NCI-H2227 treated with DMSO at 0.1 percent for 48 hours (cell line): Measurements from ENCODE around the gene HS6ST1.

Experiments used
- DNase-seq: peaks from one replicate; lab custom pipeline; 2025; lab: John Stamatoyannopoulos, UW

The HS6ST1 gene

DNA sequence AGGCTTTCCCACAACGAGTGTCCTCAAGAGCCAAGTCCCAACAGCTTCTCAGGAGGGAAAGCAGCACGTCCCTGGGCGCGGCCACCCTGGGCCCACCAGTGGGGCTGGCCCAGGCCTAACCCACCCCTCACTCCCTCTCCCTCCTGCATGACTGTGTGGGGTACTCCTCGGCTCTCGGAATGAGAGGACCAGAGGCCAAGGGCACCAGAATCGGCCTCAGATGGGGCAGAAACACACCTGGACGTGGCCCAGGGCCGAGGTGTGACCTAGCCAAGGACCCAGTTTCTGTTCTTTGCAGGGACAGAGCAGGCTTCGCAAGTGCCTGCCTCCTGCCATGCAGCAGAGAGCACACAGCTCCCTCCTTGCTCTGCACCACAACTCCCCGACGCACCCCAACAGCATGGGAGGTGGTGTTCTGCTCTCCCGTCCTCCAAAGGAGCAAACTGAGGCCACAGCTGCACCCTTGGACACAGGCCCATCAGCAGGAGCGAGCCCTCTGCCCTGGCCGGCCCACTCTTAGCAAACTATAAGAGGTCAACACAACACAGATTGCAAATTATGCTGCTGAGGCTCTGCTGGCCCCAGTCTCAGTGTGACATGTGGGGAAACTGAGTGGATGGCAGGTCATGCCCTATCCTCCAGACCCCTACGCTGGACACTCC, 19.7 kb downstream of the HS6ST1 start:
- DNase-seq = no peak

DNA sequence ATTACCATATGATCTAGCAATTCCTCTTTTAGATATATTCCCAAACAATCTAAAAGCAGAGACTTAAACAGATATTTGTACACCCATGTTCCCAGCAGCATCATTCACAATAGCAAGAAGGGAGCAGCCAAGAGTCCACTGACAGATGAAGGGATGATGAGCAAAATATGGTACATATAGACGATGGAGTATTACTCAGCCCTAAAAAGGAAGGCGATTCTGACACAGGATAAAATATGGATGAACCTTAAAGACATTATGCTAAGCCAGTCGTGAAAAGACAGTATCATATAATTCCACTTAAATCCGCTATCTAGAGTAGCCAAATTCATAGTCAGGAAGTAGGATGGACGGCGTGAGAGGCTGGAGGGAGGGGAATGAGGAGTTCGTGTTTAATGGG, 20.4 kb downstream of the HS6ST1 start:
- DNase-seq = no peak

DNA sequence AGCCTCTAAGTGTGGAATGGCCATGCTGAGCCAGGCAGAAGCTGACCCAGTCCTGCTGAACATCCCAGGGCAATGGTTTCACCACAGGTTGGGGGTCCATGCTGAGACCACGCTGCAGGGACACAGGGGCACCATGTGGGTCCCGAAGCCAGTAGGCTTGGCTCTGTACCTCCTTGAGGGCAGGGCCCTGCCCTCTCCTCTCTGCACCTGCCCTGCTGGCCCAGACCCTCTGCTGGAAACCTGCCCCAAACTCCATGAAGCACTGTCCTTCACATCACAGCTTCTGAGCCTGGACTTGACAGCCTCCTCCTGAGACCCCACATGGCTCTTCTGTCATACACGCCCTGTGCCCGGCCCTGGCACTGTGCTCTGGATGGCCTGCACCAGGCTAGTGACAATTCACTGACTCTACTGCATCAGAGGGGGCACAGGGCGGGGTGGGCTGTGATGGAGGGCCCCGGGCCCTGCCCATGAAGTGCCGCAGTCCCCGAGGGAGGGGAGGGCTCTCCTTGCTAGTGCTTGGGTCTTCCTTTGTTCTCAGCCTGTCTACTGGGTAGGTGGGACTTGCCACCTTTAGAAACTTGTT, 24.7 kb downstream of the HS6ST1 start:
- DNase-seq = no peak

DNA sequence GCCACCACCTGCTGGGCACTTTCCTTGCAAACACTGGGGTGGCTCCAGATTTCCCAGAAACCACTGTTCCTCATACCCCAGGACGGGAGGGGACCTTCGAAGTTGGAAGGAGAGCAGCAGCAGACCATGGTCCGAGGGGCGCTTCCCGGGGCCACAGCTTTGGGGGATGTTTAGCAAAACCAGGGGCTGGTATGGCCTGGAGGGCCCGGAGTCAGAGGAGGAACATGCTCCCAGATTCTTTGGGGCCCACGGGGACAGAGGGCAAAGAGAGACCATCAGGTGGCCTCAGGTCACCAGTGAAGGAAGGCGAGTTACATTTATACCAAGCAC, 25.3 kb downstream of the HS6ST1 start:
- no peak for DNase-seq

DNA sequence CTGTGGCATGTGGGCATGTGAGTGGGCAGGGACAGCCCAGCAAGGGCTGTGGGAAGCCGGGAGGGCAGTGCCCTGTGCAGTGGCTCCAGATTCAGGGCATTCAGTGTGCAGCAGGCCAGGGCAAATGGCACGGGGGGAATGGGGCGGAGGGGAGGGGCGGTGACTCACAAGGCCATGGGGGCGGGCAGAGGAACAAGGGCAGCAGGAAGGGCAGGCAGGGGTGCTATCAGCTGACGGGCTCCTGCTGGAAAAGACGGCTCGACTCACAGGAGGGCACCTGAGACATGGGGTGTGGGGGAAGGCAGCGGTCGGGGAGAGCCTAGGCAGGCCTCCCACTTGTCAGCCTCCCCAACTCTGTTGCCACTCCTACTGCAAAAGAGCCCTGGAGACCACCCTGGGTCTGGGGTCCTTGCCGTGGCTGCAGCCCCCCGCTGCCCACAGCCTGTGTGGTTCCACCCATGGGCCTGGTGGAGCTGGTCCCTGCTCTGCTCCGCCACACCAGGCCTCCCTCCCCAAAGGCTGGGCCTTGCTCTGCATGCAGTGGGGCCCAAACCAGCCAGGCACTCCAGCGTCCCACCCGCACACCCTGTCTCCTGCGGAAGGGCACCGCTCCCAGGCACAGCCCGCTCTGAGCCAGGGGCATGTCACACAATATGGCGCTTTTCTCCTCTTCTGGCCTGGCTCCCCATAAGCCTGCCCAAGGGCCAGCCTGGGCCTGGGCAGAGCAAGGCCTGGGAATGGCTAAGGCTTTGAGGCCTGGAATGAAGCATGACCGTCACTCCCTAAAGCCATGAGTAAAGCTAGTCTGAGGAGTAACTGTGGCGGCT, 25.9 kb downstream of the HS6ST1 start:
- no peak for DNase-seq

DNA sequence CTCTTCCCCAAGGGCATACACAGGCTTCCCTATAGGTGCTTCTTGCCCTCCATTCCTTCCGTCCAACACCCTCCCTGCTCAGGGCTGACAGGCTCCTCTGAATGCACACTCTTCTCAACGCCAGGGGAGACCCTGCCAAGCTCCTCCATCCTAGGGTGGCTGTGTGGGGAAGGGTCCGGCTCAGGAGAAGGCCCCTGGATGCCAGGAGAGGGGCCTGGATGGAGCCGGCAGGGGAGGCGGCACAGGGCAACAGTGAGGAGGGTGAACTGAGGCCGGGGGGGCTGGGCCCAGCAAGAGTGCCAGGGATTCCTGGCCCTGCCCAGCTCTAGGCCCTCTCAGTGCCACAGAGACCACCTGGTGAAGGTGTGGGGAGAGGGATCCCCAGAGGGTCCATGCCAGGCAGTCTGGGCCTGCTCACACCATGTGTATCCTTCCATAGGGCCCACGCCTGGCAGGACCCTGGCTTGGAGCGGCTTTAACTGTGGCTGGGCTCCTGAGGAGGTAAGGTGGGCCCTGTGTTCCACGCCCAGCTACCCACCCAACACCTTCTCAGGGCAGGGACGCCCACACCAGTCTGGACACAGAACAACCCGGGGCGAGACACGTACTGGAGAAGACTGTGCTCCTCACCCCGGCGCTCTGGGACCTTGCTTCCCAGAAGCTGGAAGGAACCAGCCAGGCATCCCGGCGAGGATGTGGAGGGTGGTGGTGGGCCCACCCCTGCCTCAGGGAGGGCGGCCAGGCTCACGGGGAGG, 26.6 kb downstream of the HS6ST1 start:
- no peak for DNase-seq

- DNase-seq = no peak
Measured at GRCh38 chr2:128291161-128291843, 27.4 kb downstream of the HS6ST1 start.

DNA sequence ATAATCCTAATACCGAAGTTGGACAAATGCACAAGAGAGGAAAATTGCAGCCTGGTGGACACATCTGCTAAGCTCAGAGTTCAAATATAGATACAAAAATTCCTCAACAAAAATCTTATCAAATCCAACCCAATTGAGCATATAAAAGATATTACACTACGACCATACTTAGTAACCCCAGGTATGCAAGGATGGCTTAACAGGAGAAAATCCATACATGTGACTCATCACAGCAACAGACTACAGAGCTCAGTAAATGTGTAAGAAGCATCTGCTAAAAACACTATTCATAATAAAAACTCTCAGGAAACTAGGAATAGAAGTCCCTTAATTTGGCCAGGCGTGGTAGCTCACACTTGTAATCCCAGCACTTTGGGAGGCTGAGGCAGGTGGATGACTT, 28.3 kb downstream of the HS6ST1 start:
- DNase-seq = no peak

GRCh38 chr2:128289439-128289838, 29.2 kb downstream of the HS6ST1 start:
- DNase-seq = no peak

DNA sequence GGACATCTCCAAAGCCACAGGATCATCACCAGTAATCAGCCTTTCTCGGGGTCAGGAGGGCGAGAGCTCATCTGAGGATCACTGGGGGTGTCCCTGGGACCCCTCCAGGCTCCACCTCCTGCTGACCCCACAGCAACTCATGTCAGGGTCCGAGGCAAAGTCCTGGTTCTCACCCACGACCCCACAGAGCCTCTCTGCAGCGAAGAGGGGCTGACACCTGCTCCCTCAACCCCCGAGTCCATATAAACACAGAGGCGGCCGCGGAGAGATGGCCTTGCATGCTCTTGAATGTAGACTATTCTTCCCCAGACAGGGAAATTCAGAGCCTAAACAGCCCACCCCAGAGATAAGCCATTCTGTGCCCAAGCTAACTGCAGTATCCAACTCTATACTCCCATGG, 29.9 kb downstream of the HS6ST1 start:
- DNase-seq = no peak

- DNase-seq = no peak
Measured at GRCh38 chr2:128287780-128288735, 30.6 kb downstream of the HS6ST1 start.

DNA sequence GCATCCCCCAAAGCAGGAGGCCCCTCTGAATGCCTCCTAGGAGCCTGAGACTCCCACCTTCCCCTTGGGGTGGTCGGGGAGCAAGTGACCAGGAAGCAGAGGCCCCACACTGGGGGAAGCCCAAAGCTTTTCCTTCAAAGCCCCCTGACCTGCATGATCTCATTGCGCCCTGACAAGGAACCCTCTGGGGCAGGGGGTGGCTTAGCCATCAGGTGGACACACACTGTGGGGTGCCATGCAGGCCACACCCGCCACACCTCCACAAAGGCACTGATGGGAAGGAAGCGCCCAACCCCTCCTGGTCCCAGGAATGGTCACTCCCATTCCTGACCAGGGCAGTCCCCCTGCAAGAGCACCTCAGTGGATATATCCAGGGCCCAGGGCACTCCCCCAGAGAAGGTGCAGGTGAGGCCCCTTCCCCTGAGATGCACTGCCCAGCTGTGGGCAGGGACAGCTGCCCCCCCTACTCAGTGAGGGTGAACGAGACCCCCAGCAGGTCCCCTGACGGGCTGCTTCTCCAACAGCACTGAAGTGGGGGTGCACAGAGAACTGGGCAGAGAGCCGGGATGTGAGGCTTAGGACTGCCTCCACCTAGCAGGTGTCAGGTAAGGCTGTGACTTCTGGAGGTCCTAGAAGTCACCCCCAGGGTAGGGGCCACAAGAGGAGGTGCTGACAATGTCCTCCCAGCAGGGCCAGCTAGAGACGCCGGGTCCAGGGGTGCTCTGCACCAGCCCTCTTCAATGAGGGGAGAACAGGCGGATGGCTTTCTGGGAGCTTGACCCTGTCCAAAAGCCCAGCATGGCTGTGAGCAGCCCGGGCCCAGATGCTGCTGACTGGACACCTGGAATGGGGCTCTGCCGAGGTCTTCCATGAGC, 31.5 kb downstream of the HS6ST1 start:
- no peak for DNase-seq

- DNase-seq = no peak
Measured at GRCh38 chr2:128286011-128286721, 32.5 kb downstream of the HS6ST1 start.

DNA sequence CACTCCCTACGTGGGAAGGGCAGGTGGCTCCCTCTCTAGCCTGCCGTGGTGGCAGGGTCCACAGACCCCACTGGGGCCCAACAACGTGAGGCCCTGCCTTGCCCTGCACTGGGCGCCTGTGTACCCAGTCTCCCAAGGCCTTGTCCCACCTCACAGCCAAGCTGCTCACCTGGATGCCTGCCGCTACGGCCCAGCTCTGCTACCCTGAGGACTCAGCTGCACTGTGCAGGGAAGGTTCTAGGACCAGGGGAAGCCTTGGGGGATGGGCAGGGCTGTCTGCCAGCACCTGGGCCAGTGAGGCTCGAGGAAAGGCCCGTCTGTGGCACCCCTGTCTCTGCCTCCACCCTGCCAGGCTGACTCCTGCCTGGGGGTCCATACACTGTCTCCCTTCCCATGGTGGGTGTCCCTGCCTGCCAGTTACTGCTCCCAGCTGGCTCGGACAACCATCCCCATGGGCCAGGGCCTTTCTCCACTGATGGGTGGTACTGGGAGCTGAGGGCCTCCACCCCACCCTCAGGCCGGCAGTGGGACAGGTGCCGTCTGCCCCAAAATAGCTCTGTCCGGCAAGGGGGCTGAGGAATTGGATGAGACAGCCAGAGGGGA, 33.2 kb downstream of the HS6ST1 start:
- no peak for DNase-seq

DNA sequence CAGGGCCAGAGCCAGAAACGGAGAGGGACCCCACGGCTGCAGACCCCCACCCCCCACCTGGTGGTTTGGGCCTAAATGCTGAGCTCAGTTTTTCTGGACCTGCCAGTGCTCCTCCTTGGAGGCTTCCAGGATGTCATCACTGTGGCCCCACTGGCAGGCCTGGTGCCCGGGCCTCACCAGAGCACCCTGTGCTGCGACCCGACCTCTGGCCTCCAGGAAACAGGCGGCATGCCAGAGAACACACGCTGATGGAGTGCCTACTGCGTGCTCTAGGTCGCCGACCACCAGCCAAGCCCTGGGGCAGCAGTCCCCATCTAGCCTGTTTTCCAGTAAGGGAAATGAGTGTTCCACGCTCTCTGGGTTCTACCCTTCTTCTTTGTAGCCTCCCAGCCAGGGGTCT, 33.8 kb downstream of the HS6ST1 start:
- DNase-seq = no peak

DNA sequence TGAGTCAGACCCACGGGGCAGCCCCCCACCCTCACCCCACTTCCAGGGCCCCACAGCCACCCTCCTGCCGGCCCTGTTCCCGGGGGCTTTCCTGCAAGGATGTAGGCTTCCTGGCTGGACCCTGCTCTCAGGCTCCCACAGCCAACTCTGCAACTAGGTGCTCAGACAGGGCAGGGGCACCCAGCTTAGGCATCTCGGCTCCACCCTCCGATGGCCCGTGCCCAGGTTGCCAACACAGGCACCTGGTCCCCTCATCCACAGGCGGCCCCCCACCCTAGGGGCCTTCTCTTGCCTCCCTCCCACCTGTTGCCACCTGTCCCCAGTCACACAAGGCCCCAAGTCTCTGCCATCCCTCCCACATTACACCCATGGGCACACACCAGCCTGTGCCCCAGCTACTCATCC, 34.6 kb downstream of the HS6ST1 start:
- DNase-seq = no peak

DNA sequence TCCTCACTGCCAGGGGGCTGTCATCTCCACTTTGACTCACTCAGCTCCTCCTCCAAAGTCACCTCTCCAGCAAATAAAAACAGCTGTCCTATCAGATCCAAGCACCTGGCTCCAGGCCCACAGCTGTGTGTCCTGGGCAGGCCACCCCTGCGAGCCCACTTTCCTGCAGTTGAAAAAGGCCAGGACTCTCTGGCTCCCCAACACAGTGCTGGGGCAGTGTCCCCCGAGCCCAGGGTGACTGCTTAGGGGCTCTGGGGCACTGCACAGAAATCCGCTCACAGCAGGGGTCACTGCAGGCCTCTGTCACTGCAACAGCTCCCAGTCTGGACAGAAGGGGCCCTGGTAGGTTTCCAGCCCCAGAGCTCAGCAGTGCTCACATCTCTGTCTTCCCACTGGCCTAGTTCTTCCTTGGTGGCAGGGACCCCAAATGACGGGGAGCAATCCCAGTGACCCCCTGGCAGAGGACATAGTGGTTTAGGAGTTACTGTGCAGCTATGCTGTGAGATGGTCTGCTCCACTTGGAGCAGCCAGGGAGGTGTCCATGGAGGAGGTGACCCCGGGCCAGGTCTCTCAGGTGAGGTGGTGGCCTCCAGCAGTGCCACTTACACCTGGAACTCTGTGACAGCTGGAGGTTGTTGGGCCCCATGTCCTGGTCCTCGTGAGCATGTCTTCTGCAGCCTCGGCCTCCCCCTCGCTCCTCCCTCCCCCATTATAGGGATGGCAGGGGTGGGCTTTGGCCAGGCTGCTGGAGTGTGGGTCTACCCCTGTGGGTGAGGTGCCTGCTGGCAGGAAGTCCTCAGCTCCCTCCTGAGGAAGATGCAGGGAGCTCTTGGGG, 35.5 kb downstream of the HS6ST1 start:
- DNase-seq = no peak
